Ectodermal cell (in vitro differentiated cells): ENCODE measurements around the gene EYS.

ENCODE experiments used
- H3K27ac ChIP-seq: 2 replicates; pipeline ENCODE4 v1.7.0; 2013; ENCODE audit warnings: mild to moderate bottlenecking, low read depth, low read length; ENCODE audit not compliant: insufficient read depth, poor library complexity, severe bottlenecking
- H3K27me3 ChIP-seq: 2 replicates; pipeline ENCODE4 v1.7.0; 2013; ENCODE audit warnings: mild to moderate bottlenecking, low read length; ENCODE audit not compliant: insufficient read depth, control insufficient read depth, poor library complexity, severe bottlenecking
- H3K36me3 ChIP-seq: one replicate; pipeline ENCODE4 v1.7.0; 2013; ENCODE audit warnings: low read length; ENCODE audit not compliant: control insufficient read depth, insufficient read depth
- H3K4me1 ChIP-seq: one replicate; pipeline ENCODE4 v1.7.0; 2013; ENCODE audit warnings: low read length; ENCODE audit not compliant: control insufficient read depth, insufficient read depth
- H3K4me3 ChIP-seq: 2 replicates; pipeline ENCODE4 v1.7.0; 2013; ENCODE audit warnings: low read depth, low read length, control low read depth; ENCODE audit not compliant: insufficient read depth
- H3K9me3 ChIP-seq: 2 replicates; pipeline ENCODE4 v1.7.0; 2013; ENCODE audit warnings: mild to moderate bottlenecking, low read length, moderate library complexity; ENCODE audit not compliant: control insufficient read depth
- WGBS, 2 experiments: methylation state at CpG; one replicate each; pipeline ENCODE4 v1.1.7; 2013; ENCODE audit warnings: missing lambda C conversion rate in 2 of 2; 5-methylcytosine and 5-hydroxymethylcytosine counted together

Gene EYS

GRCh38 chr6:63881791-63882190 is 1825.2 kb downstream of the EYS start:
- H3K36me3 ChIP-seq, result no peaks in the 10 kb centered on the region
- H3K4me3 ChIP-seq, result no peak overlapping the region
- H3K9me3 ChIP-seq, result no peaks in the 10 kb centered on the region
- H3K27ac ChIP-seq, result no peak overlapping the region
- no peaks in the 10 kb centered on the region for H3K4me1 ChIP-seq
- 78 to 100% methylated on average over 1 of the region's 1 CpG for WGBS, 2 experiments
- no peaks in the 10 kb centered on the region for H3K27me3 ChIP-seq

GRCh38 chr6:63872233-63872632 is 1834.8 kb downstream of the EYS start:
- no peak overlapping the region for H3K27ac ChIP-seq
- WGBS, 2 experiments, result 92 to 94% methylated on average over 4 of the region's 4 CpGs
- H3K9me3 ChIP-seq, result no peaks in the 10 kb centered on the region
- no peak overlapping the region for H3K4me3 ChIP-seq
- no peaks in the 10 kb centered on the region for H3K27me3 ChIP-seq
- H3K4me1 ChIP-seq, result no peaks in the 10 kb centered on the region
- no peaks in the 10 kb centered on the region for H3K36me3 ChIP-seq

- 91 to 95% methylated on average over 3 of the region's 3 CpGs for WGBS, 2 experiments
- no peaks in the 10 kb centered on the region for H3K36me3 ChIP-seq
These were observed 1838.7 kb downstream of the EYS start for GRCh38 chr6:63868351-63868750.

GRCh38 chr6:63864671-63865318 is 1842.2 kb downstream of the EYS start:
- H3K4me3 ChIP-seq, result no peak overlapping the region

More at GRCh38 chr6:63868351-63868750, 1838.7 kb downstream of the EYS start:
- Histone ChIP-seq H3K4me3 (no peak overlapping the region), H3K27me3 (no peaks in the 10 kb centered on the region), H3K27ac (no peak overlapping the region), H3K9me3 (no peaks in the 10 kb centered on the region), H3K4me1 (no peaks in the 10 kb centered on the region)

GRCh38 chr6:63864061-63864460 is 1843.0 kb downstream of the EYS start:
- H3K9me3 ChIP-seq, result no peaks in the 10 kb centered on the region
- H3K4me1 ChIP-seq, result no peaks in the 10 kb centered on the region
- WGBS, 2 experiments, result 94 to 95% methylated on average over 1 of the region's 1 CpG
- H3K27ac ChIP-seq, result no peak overlapping the region
- no peak overlapping the region for H3K4me3 ChIP-seq
- no peaks in the 10 kb centered on the region for H3K36me3 ChIP-seq
- H3K27me3 ChIP-seq, result no peaks in the 10 kb centered on the region

More at GRCh38 chr6:63864671-63865318, 1842.2 kb downstream of the EYS start:
- H3K27ac ChIP-seq, result no peak overlapping the region
- no peaks in the 10 kb centered on the region for H3K4me1 ChIP-seq
- no peaks in the 10 kb centered on the region for H3K36me3 ChIP-seq
- H3K9me3 ChIP-seq, result no peaks in the 10 kb centered on the region
- WGBS, 2 experiments, result 88% methylated on average over 3 to 4 of the region's 4 CpGs
- no peaks in the 10 kb centered on the region for H3K27me3 ChIP-seq

GRCh38 chr6:63862486-63863198 is 1844.4 kb downstream of the EYS start:
- Histone ChIP-seq H3K9me3 (no peaks in the 10 kb centered on the region), H3K4me1 (no peaks in the 10 kb centered on the region), H3K27me3 (no peaks in the 10 kb centered on the region), H3K4me3 (no peak overlapping the region), H3K27ac (no peak overlapping the region), H3K36me3 (no peaks in the 10 kb centered on the region)
- 88 to 90% methylated on average over 2 of the region's 3 CpGs for WGBS, 2 experiments

- H3K36me3 ChIP-seq, result no peaks in the 10 kb centered on the region
- H3K27me3 ChIP-seq, result no peaks in the 10 kb centered on the region
- H3K9me3 ChIP-seq, result no peaks in the 10 kb centered on the region
- H3K4me3 ChIP-seq, result no peak overlapping the region
- WGBS, 2 experiments, result 92 to 100% methylated on average over 3 to 4 of the region's 4 CpGs
- no peaks in the 10 kb centered on the region for H3K4me1 ChIP-seq
- H3K27ac ChIP-seq, result no peak overlapping the region
These were observed 1847.5 kb downstream of the EYS start for GRCh38 chr6:63859528-63859927.

GRCh38 chr6:63858691-63859090 is 1848.3 kb downstream of the EYS start:
- no peak overlapping the region for H3K27ac ChIP-seq
- 93 to 97% methylated on average over 2 of the region's 2 CpGs for WGBS, 2 experiments

GRCh38 chr6:63856271-63856670 is 1850.8 kb downstream of the EYS start:
- no peak overlapping the region for H3K27ac ChIP-seq
- no peaks in the 10 kb centered on the region for H3K27me3 ChIP-seq
- no peak overlapping the region for H3K4me3 ChIP-seq
- H3K9me3 ChIP-seq, result no peaks in the 10 kb centered on the region
- WGBS, 2 experiments, result 88 to 91% methylated on average over 1 of the region's 1 CpG
- H3K36me3 ChIP-seq, result no peaks in the 10 kb centered on the region
- H3K4me1 ChIP-seq, result no peaks in the 10 kb centered on the region

More at GRCh38 chr6:63858691-63859090, 1848.3 kb downstream of the EYS start:
- Histone ChIP-seq H3K4me1 (no peaks in the 10 kb centered on the region), H3K36me3 (no peaks in the 10 kb centered on the region), H3K9me3 (no peaks in the 10 kb centered on the region), H3K27me3 (no peaks in the 10 kb centered on the region), H3K4me3 (no peak overlapping the region)

GRCh38 chr6:63844287-63844686 is 1862.7 kb downstream of the EYS start:
- no peaks in the 10 kb centered on the region for H3K36me3 ChIP-seq
- H3K9me3 ChIP-seq, result no peaks in the 10 kb centered on the region
- no peak overlapping the region for H3K27ac ChIP-seq
- no peaks in the 10 kb centered on the region for H3K27me3 ChIP-seq
- no peaks in the 10 kb centered on the region for H3K4me1 ChIP-seq
- 95 to 100% methylated on average over 1 to 2 of the region's 2 CpGs for WGBS, 2 experiments
- no peak overlapping the region for H3K4me3 ChIP-seq
